ENCODE measurements around the gene RAB6B. TPM values are rescaled to one million over a fixed set of nuclear protein-coding genes. Genes with fewer than 3 reads are reported as not detected.

Gene RAB6B
- total and polyA plus RNA-seq, 2 donors (not counting 1 experiment from before 2014, with no cell fraction given) = 0.83 to 1.5 TPM

GRCh38 chr3:133853063-133853924, 42.4 kb downstream of the RAB6B start:
- Histone ChIP-seq H3K9me3 (ENCODE audit: control insufficient read depth, insufficient read depth, low read depth, low read length) (no peaks in the 10 kb centered on the region), H3K4me3 (replicated peaks in 1 of 4; ENCODE audit: control extremely low read depth in 1 of 4, insufficient read depth in 1 of 4, low read depth in 3 of 4, low read length in 4 of 4) (no peak overlapping the region), H3K9ac (ENCODE audit: insufficient read depth, low read length) (no peak overlapping the region), H3K79me2 (ENCODE audit: control insufficient read depth, insufficient read depth, low read length) (no peaks in the 10 kb centered on the region), H3K36me3 (ENCODE audit: control insufficient read depth, insufficient read depth, low read length) (no peaks in the 10 kb centered on the region), H3K27me3 (ENCODE audit: control insufficient read depth, insufficient read depth, low read length) (no peaks in the 10 kb centered on the region), H3K27ac (ENCODE audit: insufficient read depth, low read length) (no peak overlapping the region), H3K4me2 (ENCODE audit: extremely low read depth, insufficient read depth, low read length) (no peak overlapping the region), H3K4me1 (ENCODE audit: control insufficient read depth, extremely low read depth, insufficient read depth, low read length) (no peaks in the 10 kb centered on the region), H4K20me1 (ENCODE audit: control insufficient read depth, extremely low read depth, insufficient read depth, low read length) (no peaks in the 10 kb centered on the region), H2AFZ (ENCODE audit: low read length) (no peak overlapping the region)
- DNase-seq (ENCODE audit: low read depth in 2 of 2) = no peak
- no peak for TF ChIP-seq EZH2 (IDR thresholded peaks at IDR 0.05; ENCODE audit: low read length, missing control alignments)

GRCh38 chr3:133851931-133852330, 43.8 kb downstream of the RAB6B start:
- Histone ChIP-seq H3K4me1 (ENCODE audit: control insufficient read depth, extremely low read depth, insufficient read depth, low read length) (no peaks in the 10 kb centered on the region), H3K27me3 (ENCODE audit: control insufficient read depth, insufficient read depth, low read length) (peaks cover 8% of the 10 kb centered on the region), H3K9ac (ENCODE audit: insufficient read depth, low read length) (no peak overlapping the region), H3K79me2 (ENCODE audit: control insufficient read depth, insufficient read depth, low read length) (no peaks in the 10 kb centered on the region), H3K27ac (ENCODE audit: insufficient read depth, low read length) (no peak overlapping the region), H3K4me2 (ENCODE audit: extremely low read depth, insufficient read depth, low read length) (no peak overlapping the region), H4K20me1 (ENCODE audit: control insufficient read depth, extremely low read depth, insufficient read depth, low read length) (no peaks in the 10 kb centered on the region), H3K4me3 (replicated peaks in 1 of 4; ENCODE audit: control extremely low read depth in 1 of 4, insufficient read depth in 1 of 4, low read depth in 3 of 4, low read length in 4 of 4) (no peak overlapping the region), H2AFZ (ENCODE audit: low read length) (no peak overlapping the region), H3K36me3 (ENCODE audit: control insufficient read depth, insufficient read depth, low read length) (no peaks in the 10 kb centered on the region), H3K9me3 (ENCODE audit: control insufficient read depth, insufficient read depth, low read depth, low read length) (no peaks in the 10 kb centered on the region)
- TF ChIP-seq CTCF (conservative IDR thresholded peaks at IDR 0.05 in 1 of 2, IDR thresholded peaks at IDR 0.05 in 1 of 2; ENCODE audit: low read depth in 1 of 2, low read length in 2 of 2) (no peak), EZH2 (IDR thresholded peaks at IDR 0.05; ENCODE audit: low read length, missing control alignments) (no peak)
- no peak for DNase-seq (ENCODE audit: low read depth in 2 of 2)

- DNase-seq (ENCODE audit: low read depth in 2 of 2) = no peak
These were observed 44.3 kb downstream of the RAB6B start for GRCh38 chr3:133851266-133851906.

More at GRCh38 chr3:133851266-133851906, 44.3 kb downstream of the RAB6B start:
- Histone ChIP-seq H3K27ac (ENCODE audit: insufficient read depth, low read length) (no peak overlapping the region), H2AFZ (ENCODE audit: low read length) (no peak overlapping the region), H3K9me3 (ENCODE audit: control insufficient read depth, insufficient read depth, low read depth, low read length) (no peaks in the 10 kb centered on the region), H3K4me3 (replicated peaks in 1 of 4; ENCODE audit: control extremely low read depth in 1 of 4, insufficient read depth in 1 of 4, low read depth in 3 of 4, low read length in 4 of 4) (no peak overlapping the region), H3K9ac (ENCODE audit: insufficient read depth, low read length) (no peak overlapping the region), H3K4me2 (ENCODE audit: extremely low read depth, insufficient read depth, low read length) (no peak overlapping the region), H3K4me1 (ENCODE audit: control insufficient read depth, extremely low read depth, insufficient read depth, low read length) (no peaks in the 10 kb centered on the region), H4K20me1 (ENCODE audit: control insufficient read depth, extremely low read depth, insufficient read depth, low read length) (no peaks in the 10 kb centered on the region), H3K36me3 (ENCODE audit: control insufficient read depth, insufficient read depth, low read length) (no peaks in the 10 kb centered on the region), H3K79me2 (ENCODE audit: control insufficient read depth, insufficient read depth, low read length) (no peaks in the 10 kb centered on the region), H3K27me3 (ENCODE audit: control insufficient read depth, insufficient read depth, low read length) (peaks cover 8% of the 10 kb centered on the region)
- TF ChIP-seq CTCF (conservative IDR thresholded peaks at IDR 0.05 in 1 of 2, IDR thresholded peaks at IDR 0.05 in 1 of 2; ENCODE audit: low read depth in 1 of 2, low read length in 2 of 2) (no peak), EZH2 (IDR thresholded peaks at IDR 0.05; ENCODE audit: low read length, missing control alignments) (no peak)
